ENCODE results near the gene SLC15A2.

Gene SLC15A2

DNA sequence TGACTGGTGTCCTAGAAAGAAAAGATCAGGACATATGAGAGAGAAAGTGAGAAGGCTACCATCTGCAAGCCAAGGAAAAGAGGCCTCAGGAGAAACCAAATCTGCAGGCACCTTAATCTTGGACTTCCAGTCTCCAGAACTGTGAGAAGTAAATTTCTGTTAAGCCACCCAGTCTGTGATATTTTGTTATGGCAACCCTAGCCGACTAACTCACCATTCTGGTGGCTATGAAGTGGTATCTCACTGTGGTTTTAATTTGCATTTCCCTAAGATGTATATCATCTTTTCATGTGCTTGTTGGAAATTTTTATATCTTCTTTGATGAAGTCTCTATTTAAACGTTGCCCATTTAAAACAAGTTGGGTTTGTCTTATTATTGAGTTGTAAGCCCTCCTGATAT is 87.3 kb downstream of the SLC15A2 start:
- ChIA-PET POLR2A (no interaction called here), CTCF (no interaction called here)
- no peak for TF ChIP-seq SP1 (IDR thresholded peaks at IDR 0.05)
- no peak for TF ChIP-seq FOXA1 (IDR thresholded peaks at IDR 0.05)
- no peak for TF ChIP-seq FOXM1 (IDR thresholded peaks at IDR 0.05; ENCODE audit: borderline replicate concordance)
- no peak for TF ChIP-seq TARDBP (IDR thresholded peaks at IDR 0.05)
- TF ChIP-seq PKNOX1 (IDR thresholded peaks at IDR 0.05), result no peak
- TF ChIP-seq SUZ12 (IDR thresholded peaks at IDR 0.05), result no peak
- TF ChIP-seq NFRKB (IDR thresholded peaks at IDR 0.05), result no peak
- TF ChIP-seq L3MBTL2 (conservative IDR thresholded peaks at IDR 0.05), result no peak
- no peak for TF ChIP-seq HDGF (IDR thresholded peaks at IDR 0.05; ENCODE audit: borderline replicate concordance)
- TF ChIP-seq LEF1 (IDR thresholded peaks at IDR 0.05; ENCODE audit: borderline replicate concordance), result no peak
- no peak for TF ChIP-seq ZNF384 (IDR thresholded peaks at IDR 0.05)
- no peak for TF ChIP-seq ARNT (IDR thresholded peaks at IDR 0.05)
- TF ChIP-seq BHLHE40 (IDR thresholded peaks at IDR 0.05; ENCODE audit: borderline replicate concordance), result no peak
- no peak for TF ChIP-seq CTBP1 (IDR thresholded peaks at IDR 0.05; ENCODE audit: borderline replicate concordance)
- TF ChIP-seq FOXK2 (IDR thresholded peaks at IDR 0.05), result no peak
- no peak for TF ChIP-seq ELF4 (IDR thresholded peaks at IDR 0.05)
- no peak for DNase-seq (ENCODE audit: extremely low spot score)

GRCh38 chr3:121985846-121986245 is 91.6 kb downstream of the SLC15A2 start:
- CTCF ChIA-PET, result no interaction called here
- TF ChIP-seq L3MBTL2 (conservative IDR thresholded peaks at IDR 0.05) (no peak), PKNOX1 (IDR thresholded peaks at IDR 0.05) (no peak), FOXK2 (IDR thresholded peaks at IDR 0.05) (no peak), CTBP1 (IDR thresholded peaks at IDR 0.05; ENCODE audit: borderline replicate concordance) (no peak), FOXA1 (IDR thresholded peaks at IDR 0.05) (no peak), LEF1 (IDR thresholded peaks at IDR 0.05; ENCODE audit: borderline replicate concordance) (no peak), ELF4 (IDR thresholded peaks at IDR 0.05) (no peak), SP1 (IDR thresholded peaks at IDR 0.05) (no peak), HDGF (IDR thresholded peaks at IDR 0.05; ENCODE audit: borderline replicate concordance) (no peak), FOXM1 (IDR thresholded peaks at IDR 0.05; ENCODE audit: borderline replicate concordance) (no peak), ARNT (IDR thresholded peaks at IDR 0.05) (no peak), TARDBP (IDR thresholded peaks at IDR 0.05) (no peak), BHLHE40 (IDR thresholded peaks at IDR 0.05; ENCODE audit: borderline replicate concordance) (no peak), ZNF384 (IDR thresholded peaks at IDR 0.05) (no peak), NFRKB (IDR thresholded peaks at IDR 0.05) (no peak), SUZ12 (IDR thresholded peaks at IDR 0.05) (no peak)
- POLR2A ChIA-PET, result no interaction called here
- no peak for DNase-seq (ENCODE audit: extremely low spot score)

DNA sequence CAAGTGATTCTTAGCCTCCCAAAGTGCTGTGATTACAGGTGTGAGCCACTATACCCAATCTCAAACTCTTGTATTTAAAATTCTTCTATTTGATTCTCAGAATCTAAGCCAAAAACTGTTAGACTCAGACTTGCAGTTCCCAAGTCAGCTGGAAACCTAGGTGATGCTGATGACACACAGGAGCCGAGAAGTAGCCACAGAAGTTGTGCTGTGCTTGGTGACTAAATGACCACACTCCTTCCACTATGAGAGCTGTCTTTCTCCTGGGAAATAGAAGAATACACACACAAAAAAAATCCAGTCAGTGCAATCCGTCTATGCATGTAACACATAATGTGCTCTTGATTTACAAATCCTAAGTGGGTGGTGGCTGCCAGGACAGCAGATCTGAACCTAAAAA is 93.9 kb downstream of the SLC15A2 start:
- POLR2A ChIA-PET, result no interaction called here
- CTCF ChIA-PET, result no interaction called here
- TF ChIP-seq L3MBTL2 (conservative IDR thresholded peaks at IDR 0.05), result no peak
- no peak for TF ChIP-seq PKNOX1 (IDR thresholded peaks at IDR 0.05)
- TF ChIP-seq NFRKB (IDR thresholded peaks at IDR 0.05), result no peak
- no peak for TF ChIP-seq FOXK2 (IDR thresholded peaks at IDR 0.05)
- TF ChIP-seq HDGF (IDR thresholded peaks at IDR 0.05; ENCODE audit: borderline replicate concordance), result no peak
- no peak for TF ChIP-seq TARDBP (IDR thresholded peaks at IDR 0.05)
- TF ChIP-seq FOXA1 (IDR thresholded peaks at IDR 0.05), result no peak
- no peak for TF ChIP-seq CTBP1 (IDR thresholded peaks at IDR 0.05; ENCODE audit: borderline replicate concordance)
- no peak for TF ChIP-seq SP1 (IDR thresholded peaks at IDR 0.05)
- TF ChIP-seq ELF4 (IDR thresholded peaks at IDR 0.05), result no peak
- no peak for TF ChIP-seq ZNF384 (IDR thresholded peaks at IDR 0.05)
- no peak for TF ChIP-seq BHLHE40 (IDR thresholded peaks at IDR 0.05; ENCODE audit: borderline replicate concordance)
- no peak for TF ChIP-seq FOXM1 (IDR thresholded peaks at IDR 0.05; ENCODE audit: borderline replicate concordance)
- no peak for TF ChIP-seq SUZ12 (IDR thresholded peaks at IDR 0.05)
- TF ChIP-seq ARNT (IDR thresholded peaks at IDR 0.05), result no peak
- no peak for TF ChIP-seq LEF1 (IDR thresholded peaks at IDR 0.05; ENCODE audit: borderline replicate concordance)
- no peak for DNase-seq (ENCODE audit: extremely low spot score)

DNA sequence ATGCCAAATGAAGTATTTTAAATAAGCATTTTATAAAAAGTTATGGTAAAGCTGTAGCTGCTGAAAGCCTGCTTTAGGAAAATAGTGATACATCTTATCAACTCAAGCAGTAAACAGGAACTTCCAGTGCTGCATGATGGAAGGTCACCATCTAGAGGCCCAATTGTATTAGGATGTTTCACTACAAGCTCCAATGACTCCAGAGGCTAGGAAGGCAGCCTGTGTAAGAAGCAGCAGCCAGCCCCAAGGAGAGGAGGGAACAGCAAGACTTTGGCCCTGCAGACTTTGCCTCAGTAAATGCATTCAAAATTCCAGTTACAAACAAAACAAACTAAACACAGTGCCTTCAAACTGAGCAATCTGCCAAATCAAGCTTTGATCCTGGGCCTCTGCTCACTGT is 95.7 kb downstream of the SLC15A2 start:
- ChIA-PET CTCF (no interaction called here), POLR2A (no interaction called here)
- no peak for DNase-seq (ENCODE audit: extremely low spot score)
- TF ChIP-seq BHLHE40 (IDR thresholded peaks at IDR 0.05; ENCODE audit: borderline replicate concordance) (no peak), ZNF384 (IDR thresholded peaks at IDR 0.05) (no peak), TARDBP (IDR thresholded peaks at IDR 0.05) (no peak), ARNT (IDR thresholded peaks at IDR 0.05) (no peak), FOXM1 (IDR thresholded peaks at IDR 0.05; ENCODE audit: borderline replicate concordance) (no peak), HDGF (IDR thresholded peaks at IDR 0.05; ENCODE audit: borderline replicate concordance) (no peak), ELF4 (IDR thresholded peaks at IDR 0.05) (no peak), SUZ12 (IDR thresholded peaks at IDR 0.05) (no peak), CTBP1 (IDR thresholded peaks at IDR 0.05; ENCODE audit: borderline replicate concordance) (no peak), L3MBTL2 (conservative IDR thresholded peaks at IDR 0.05) (no peak), SP1 (IDR thresholded peaks at IDR 0.05) (no peak), PKNOX1 (IDR thresholded peaks at IDR 0.05) (no peak)

- ChIA-PET POLR2A (no interaction called here), CTCF (no interaction called here)
- no peak for DNase-seq (ENCODE audit: extremely low spot score)
- TF ChIP-seq ARNT (IDR thresholded peaks at IDR 0.05), result no peak
- TF ChIP-seq CTBP1 (IDR thresholded peaks at IDR 0.05; ENCODE audit: borderline replicate concordance), result no peak
Observed at GRCh38 chr3:121992601-121993560, 98.7 kb downstream of the SLC15A2 start.
